Mucosa of gallbladder (tissue), 1 donor: ENCODE measurements around the gene ZNF462. TPM values are rescaled to one million over a fixed set of nuclear protein-coding genes. Genes with fewer than 3 reads are reported as not detected.

ENCODE experiments used
- DNase-seq: peaks from one replicate; pipeline ENCODE4 v3.0.0-alpha.2; 2020; ENCODE audit warnings: low spot score
- total RNA-seq: library from RNA; stranded (reverse); gene quantifications from one replicate; pipeline ENCODE4 v1.2.1, GENCODE V29; 2021
- donor health status: DM: no; HTN: no; CAD: no.

ZNF462 gene
- total RNA-seq, 1 donor from 2014 or later, result 37.1 TPM

DNA sequence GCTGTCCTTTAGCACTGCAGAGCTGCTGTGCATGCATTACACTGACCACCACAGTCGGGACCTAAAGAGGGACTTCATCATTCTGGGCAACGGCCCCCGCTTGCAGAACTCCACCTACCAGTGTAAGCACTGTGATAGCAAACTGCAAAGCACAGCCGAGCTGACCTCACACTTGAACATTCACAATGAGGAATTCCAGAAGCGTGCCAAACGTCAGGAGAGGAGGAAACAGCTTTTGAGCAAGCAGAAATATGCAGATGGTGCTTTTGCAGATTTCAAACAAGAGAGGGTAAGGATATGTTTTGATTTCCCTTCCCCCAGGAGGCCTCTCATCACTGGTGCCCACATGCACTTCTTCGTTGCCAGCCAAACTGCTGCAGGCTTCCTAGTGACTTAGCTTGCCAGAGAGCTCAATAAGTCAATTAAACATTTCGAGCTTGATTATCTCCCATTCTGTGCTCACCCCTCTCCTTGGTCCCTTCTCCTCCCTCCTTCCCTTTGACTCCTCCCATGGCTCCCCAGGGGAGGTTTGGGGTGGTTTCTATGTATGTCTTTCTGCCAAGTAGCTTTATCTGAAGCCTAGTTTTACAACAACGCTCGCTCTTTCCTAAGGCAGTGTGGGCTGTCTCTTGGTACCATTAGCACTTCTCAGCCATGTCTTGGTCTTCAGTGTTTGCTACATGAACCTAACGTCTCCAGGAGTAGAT lies 66.7 kb downstream of the ZNF462 start:
- DNase-seq, result peak; percentile 50

DNA sequence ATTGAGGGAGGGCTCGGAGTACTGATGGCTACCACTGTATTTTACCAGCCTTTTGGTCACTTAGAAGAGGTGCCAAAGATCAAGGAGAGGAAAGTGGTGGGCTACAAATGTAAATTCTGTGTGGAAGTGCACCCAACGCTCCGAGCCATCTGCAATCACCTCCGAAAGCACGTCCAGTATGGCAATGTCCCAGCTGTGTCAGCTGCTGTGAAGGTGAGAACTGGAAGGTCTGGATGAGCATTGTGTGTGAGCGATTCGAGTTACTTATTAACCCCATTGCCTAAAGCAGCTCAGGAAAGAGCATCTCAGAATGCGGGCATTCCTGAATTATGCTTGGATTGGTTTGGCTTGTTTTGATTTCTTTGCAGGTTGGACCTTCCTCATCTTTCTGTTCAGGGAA lies 67.5 kb downstream of the ZNF462 start:
- peak; percentile 74 for DNase-seq

DNA sequence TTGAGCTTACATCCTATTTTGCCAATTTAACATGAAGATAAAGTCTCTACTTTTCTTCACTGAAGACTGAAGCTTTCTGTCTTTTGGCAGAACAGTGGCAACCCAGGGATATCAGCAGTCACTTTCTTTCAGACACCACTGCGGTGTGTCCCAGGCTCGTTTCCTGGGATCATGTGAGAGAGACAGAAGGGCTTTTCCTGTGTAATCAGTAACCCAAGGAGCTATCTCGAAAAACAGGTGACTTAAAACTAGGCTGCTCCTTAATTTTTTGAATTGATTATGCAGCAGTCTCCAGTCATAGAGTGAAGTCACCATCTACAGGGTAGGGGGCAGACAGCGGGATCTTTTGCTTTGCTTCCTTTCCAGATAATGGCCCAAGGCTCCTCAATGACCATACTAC lies 68.5 kb downstream of the ZNF462 start:
- DNase-seq, result peak; percentile 50

DNA sequence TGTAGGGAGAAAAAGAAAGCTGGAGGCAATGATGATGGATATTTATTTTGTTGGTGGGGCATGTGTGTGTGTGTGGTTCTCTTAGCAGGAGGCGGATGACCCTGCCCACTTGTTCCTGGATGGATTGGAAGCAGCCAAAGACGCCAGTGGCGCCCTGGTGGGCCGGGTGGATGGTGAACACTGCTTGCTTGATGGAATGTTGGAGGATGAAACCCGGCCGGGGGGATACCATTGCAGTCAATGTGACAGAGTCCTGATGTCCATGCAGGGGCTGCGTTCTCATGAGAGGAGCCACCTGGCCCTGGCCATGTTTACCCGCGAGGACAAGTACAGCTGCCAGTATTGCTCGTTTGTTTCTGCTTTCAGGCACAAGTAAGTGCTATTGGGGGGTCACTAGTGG lies 69.2 kb downstream of the ZNF462 start:
- DNase-seq, result no peak

DNA sequence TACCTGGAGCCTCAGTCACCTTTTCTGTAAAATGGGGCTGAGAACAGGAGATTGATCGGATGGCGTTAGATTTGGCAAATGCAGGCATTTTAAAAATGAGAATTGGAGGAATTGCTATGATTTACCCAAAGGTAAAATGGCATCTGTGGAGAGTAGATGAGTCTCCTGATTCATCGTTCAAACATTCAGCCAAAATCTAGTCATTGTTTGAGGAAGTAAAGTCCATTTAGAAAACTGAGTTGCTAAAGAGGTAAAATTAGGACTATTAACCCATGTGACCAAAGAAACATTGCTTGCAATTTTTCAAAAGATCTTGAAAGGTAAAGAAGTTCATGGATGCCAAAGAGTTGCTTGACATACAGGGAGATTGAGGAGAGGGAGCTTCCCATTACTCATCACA lies 69.7 kb downstream of the ZNF462 start:
- no peak for DNase-seq

DNA sequence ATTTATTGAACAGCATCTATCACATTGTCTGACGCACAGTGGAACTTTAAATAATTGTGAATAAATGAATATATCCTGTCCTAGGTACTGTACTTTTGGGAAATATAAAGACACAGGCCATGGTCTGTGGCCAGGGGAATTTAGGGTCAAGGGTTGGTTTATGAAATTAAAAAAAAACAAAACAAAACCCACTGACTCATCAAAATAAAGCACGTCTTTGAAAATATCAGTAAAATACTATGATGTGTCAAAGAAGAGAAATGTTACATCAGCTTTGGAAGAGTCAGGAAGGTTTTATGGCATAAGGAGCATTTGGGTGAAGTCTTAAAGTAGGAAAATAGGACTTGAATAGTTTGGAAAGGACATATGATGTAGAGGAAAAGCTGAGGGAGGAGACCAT lies 70.5 kb downstream of the ZNF462 start:
- no peak for DNase-seq

DNA sequence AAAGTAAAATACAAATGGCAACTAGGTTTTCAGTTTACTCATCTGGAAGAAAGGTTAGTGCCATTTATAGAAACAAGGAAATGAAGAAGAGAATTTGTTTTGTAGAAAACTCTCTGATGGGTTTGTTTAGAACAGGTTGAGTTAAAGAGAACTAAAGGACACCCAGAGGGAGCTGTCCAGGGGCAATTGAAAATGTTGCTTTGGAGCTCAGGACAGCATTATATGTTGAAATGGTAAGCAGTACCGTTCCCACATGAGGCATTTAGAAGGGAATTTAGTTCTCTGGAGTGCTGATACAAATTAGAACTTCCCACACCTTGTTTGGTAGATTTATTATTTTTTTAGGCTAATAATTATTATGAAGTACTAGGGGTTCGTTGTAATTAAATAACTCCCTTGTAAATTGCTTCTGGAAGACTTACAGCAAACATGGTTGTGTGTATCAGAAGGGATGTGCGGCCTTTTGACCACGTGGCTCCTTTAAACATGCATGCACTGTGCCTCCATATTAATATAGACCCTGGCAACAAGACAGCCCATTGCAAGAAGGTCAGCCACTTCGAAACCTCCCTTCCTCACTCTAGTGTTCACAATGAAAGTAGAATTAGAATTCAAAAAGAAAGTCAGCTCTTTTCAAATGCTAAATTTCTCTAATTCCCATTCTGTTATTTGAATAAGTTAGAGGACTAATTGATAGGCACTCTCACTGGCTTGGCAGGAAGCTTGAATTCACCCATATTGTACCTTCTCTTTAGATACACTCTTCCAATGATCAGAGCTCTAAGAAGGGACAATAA lies 71.7 kb downstream of the ZNF462 start:
- DNase-seq, result no peak

DNA sequence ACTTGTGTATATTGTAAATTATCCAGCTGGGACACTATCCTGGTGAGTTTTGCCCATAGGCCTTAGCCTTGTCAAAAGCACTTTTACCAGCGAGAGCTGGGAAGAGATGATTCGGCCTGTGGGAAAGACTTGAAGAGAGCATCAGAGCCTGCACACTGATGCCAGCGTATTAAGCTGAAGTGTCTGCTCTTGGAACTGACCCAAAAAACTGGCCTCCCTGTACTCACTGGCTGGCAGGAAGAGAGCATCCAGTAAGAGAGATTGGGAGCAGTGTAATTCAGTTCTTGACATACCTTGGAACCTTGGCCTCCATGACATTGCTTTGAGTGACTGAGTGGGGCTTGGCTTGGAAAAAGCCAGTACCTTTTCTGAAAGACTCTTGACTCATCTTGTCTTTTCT lies 73.7 kb downstream of the ZNF462 start:
- no peak for DNase-seq

DNA sequence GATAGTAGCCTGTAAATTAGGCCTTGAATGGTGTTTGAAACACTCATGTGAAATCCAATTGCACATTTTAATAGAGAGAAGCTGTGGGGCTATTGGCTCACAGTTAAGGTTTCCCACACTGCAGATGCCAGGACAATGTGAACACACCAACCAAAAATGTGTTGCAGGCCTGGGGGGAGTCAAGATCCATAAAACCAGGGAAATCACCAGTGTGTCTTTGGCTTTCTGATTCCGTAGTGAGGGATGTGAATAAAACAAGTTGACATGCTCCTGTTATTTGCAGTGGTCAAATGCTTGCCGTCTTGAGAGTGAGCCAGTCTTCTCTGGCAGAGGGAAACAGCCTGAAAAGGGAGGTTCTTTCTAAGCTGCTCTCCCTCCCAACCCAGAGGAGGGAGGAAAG lies 79.0 kb downstream of the ZNF462 start:
- no peak for DNase-seq

DNA sequence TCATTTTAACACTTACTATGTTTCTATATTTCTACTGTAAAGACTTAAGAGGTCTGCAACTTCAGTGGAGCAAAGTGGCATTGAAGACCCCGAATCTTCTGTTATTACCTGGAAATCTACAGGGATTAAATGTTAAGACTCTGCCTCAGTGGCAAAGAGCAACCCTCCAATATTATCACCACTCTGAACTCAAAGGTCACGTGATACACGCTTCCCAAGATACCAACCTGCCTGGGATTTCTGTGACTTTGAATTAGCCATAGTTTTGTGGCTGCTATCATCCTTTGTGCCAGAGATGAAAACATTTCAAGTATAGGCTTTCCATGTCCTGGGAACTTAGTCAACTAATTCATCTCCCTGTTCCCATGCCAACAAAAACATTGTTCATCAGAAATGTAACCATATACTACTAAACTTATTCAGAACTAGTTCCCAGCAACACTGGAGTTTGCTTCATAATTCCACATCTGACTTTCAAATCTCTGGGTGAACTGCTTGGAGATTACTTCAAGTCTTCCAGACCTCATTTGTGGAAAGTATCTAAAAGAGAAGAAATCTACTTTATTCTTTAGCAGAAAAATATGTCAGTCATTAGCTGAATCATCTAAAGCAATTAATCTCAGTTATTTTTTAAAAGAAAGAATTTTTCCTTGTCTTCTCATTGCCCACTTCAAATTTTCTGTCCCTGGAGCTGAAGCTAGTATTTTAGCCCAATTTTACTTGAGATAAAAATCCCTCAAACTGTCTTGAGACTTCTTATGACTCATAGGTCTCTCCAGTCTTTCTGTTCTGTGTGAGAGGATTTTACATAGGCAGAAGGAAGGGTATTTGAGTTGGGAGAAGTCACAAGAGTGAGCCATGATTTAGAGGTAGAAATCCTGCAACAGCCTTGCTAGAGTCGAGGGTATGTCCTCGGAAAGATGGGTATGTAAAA lies 83.0 kb downstream of the ZNF462 start:
- no peak for DNase-seq

DNA sequence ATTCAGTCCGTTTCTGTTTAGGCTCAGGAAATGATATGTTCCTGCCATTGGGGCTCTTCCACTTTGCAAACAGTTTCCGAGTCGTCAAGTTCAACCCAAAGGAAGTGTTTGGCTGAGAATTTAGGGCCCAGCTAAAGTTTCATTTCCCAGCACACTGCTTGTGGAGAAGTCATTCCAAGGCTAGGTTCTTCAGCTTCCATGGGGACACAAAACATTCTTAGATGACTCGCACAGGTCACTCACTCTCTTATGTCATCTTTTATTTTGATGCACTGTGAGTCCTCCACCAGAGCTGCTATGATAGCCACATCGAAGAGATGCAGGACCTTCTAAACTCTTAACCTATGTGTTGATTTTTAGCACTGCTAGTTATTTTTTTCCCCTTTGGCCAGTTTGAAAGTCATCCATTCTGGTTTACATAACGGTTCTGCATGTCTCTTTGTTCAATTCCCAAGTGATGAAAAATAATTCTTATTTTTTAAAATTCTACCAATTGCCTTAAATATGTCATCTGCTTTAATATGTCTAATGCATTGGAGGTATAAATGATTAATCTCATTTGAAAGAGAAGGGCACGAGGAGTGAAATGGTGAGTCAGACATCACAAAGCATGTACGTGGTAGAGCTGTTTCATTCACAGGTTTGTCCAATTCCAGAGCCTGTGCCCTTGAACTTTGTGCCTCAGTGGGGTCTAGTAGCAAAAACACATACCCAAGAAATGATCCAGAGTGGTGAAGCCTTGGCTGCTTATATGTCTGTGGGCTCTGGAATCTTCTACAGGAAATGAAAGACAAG lies 84.3 kb downstream of the ZNF462 start:
- no peak for DNase-seq

DNA sequence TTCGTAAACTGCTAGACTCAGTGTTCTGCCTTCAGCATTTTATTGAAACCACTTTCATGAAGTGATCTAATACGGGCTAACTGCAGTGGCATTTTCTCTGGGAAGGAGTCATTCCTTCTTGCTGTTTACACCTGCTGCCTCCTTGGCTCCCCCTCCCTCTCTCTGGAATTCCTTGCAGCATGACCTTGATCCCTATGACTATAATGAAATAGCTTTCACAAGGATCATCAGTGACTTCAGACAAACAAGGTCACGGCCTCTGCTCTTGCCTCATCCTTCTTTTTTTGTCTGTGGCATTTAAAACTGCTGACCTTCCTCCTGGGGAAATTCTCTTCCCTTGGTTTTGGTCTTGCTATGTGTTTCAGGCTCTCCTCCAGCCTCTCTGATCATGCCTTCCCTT lies 90.2 kb downstream of the ZNF462 start:
- DNase-seq, result no peak

DNA sequence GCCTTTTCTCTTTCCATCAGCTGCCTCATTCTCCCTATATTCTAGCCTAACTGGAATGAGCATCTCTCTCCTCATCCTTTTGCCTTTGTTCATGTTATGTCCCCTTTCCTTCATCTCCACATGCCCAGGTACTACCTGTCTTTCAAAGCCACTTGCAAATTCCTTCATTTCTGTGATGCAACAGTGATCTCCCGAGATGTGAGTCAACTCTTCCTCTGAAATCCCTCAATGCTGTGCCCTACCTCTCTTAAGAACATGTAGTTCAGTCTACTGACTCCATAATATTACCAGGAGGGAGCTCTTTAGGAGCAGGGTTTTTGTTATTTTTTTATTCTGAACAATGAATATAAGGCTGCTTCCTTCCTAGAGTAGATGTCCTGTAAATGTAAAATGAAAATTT lies 91.6 kb downstream of the ZNF462 start:
- DNase-seq, result no peak

DNA sequence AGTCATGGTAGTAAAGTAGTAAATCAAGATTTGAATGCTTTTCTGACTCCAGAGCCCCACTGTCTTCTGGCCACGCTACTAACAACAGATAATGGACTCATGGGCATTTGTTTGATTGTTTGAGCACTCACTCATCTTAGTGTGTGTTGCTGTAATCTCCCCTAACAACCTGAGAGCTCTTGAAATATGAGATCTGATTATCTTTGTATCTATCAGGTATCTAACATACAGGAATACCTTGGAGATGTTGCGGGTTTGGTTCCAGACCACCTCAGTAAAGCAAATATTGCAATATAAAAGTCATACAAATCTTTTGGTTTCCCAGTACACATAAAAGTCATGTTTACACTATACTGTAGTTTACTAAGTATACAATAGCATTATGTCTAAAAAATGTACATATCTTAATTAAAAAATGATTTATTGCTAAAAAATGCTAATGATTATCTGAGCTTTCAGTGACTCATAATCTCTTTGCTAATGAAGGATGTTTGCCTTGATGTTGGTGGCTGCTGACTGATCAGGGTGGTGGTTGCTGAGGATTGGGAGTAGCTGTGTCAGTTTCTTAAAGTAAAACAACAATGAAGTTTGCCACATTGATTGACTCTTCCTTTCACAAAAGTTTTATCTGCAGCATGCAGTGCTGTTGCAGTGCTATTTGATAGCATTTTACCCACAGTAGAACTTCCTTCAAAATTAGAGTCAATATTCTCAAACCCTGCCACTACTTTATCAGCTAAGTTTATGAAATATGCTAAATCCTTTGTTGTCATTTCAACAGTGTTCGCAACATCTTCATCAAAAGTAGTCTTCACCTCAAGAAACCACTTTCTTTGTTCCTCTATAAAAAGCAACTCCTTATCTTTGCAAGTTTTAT lies 92.2 kb downstream of the ZNF462 start:
- DNase-seq, result no peak

DNA sequence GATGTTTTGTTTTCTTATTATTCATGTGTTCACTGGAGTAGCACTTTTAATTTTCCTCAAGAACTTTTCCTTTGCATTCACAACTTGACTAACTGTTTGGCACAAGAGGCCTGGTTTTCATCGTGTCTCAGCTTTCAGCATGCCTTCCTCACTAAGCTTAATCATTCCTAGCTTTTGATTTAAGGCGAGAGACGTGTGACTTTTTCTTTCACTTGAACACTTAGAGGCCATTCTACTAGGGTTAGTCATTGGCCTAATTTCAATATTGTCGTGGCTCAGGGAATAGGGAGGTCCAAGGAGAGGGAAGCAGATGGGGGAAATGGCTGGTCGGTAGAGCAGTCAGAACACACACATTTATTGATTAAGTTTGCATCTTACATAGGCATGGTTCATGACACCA lies 94.0 kb downstream of the ZNF462 start:
- no peak for DNase-seq

DNA sequence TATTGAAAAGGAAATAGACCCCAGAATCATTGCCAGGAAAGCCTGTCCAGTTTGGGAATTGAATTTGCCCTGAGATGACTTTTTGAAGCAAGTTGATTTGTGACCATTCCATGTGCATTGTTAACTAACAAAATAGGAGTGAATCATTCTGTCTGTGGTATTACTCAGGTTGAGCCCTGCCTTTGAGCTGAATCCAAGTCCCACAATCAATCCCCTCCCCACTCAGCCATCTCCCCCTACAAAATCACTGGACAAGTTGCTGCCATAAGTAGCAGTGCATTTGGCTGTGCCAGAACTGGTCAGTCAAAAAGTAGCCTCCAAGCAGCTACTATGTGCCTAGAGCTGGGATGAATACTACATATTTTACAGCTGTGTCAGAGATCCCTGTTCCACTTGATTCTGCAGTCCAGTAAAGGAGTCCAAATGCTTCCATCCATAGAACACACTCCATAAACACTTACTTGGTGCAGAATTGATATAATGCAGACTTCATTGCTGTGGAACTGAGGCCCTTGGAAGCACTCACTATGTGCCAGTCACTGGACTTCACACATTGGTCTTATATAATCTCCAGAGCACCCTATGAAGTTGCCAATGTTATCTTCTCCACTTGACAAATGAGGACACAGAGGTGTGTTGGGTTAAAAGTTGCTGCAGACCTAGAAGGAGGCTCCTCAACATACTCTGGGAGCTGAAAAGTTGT lies 96.1 kb downstream of the ZNF462 start:
- no peak for DNase-seq

DNA sequence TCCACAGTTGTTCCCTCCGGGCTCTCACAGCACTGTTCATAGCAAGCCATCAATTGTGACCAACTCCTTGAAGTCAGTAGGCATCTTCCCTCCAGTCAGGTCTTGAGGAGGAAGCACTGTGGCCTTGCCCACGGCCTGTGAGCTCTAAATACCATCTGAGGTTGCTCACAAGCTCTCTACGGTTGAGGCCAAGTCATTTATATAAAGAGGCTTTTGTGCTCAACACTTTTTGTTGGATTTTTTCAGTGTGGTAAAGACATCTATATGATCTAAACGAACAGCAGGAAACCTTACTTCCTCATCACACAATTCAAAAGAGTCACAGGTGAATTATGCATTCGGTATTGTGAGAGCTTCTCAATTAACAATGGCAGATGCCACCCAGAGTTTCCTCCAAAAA lies 97.3 kb downstream of the ZNF462 start:
- DNase-seq, result no peak

DNA sequence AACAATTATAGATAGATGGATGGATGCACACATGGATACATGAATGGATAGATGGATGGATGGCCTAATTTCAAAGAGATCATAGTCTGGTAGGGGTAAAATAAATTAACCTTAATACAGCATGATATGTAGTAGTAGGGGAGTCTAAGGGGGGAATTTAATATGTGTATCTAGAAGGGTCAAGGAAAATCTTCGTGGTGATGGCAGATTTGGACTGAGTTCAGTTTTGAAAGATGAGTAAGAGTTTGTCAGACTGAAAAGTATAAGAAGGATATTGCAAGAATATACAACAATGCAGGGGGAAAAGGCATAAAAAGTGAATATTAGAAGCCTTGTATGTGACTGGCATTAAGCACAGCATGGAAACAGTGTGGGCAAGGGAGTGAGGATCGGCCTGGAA lies 98.7 kb downstream of the ZNF462 start:
- DNase-seq, result no peak

DNA sequence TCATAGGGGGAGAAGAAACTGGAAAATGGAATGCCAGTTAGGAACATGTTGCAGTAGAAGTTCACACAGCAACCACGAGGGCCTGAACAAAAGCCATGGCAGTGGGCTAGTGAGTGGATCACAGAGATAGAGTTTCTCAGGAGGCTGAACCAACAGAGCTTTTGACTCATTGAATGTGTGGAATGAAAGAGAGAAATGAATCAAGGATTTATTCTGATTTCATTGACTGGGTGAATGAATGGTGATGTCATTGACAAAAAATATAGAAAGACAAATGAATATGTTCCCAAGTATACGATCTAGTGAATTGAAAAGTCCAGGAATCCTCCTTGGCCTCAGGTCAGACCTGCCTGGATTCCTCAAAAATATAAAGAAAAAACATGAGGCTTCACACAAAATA lies 99.2 kb downstream of the ZNF462 start:
- no peak for DNase-seq
